ENCODE measurements around the gene PLXNA2.

The PLXNA2 gene

DNA sequence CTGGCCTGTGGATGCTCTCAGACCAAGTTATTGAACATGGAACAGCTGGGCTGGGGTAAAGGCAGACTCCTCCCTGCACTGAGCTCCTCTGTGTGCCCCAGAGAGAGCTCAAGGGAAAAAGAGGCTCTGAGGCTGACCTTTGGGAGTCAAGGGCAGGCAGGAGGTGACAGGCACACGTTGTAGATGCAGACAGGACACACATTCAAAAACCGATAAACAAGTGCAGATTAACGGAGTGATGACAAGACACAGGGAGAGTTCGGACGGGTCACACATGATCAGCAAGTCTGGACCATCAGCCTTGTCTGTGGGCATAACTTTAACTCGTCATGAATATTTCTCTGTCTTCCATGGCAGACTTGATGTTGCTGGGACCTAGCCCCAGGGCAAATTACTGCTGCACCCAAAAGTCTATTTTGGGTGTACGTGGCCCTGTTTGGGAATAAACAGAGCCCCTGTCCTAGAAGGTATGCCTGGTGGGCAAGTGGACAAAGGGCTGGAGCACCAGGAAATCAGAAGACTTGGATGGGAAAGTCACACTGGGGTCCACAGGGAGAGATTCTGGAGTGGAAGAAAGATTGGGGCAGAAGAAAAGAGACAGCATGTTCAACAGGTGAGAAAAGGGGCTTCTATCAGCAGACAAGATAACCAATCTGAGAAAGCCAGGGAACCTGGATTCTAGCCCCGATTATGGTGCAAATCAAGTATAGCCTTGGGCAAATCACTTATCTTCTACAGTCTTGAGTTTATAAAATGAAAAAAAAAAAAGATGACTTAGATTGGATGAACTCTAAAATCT, 74.9 kb downstream of the PLXNA2 start:
- TF ChIP-seq TAF1 (IDR thresholded peaks at IDR 0.05; ENCODE audit: borderline replicate concordance, insufficient read depth, low read length): no peak
- no peak for TF ChIP-seq SIN3A (IDR thresholded peaks at IDR 0.05; ENCODE audit: borderline replicate concordance, insufficient read depth, low read length)
- TF ChIP-seq POLR2AphosphoS5 (IDR thresholded peaks at IDR 0.05; ENCODE audit: low read depth, low read length): no peak
- TF ChIP-seq, protein P1, sequence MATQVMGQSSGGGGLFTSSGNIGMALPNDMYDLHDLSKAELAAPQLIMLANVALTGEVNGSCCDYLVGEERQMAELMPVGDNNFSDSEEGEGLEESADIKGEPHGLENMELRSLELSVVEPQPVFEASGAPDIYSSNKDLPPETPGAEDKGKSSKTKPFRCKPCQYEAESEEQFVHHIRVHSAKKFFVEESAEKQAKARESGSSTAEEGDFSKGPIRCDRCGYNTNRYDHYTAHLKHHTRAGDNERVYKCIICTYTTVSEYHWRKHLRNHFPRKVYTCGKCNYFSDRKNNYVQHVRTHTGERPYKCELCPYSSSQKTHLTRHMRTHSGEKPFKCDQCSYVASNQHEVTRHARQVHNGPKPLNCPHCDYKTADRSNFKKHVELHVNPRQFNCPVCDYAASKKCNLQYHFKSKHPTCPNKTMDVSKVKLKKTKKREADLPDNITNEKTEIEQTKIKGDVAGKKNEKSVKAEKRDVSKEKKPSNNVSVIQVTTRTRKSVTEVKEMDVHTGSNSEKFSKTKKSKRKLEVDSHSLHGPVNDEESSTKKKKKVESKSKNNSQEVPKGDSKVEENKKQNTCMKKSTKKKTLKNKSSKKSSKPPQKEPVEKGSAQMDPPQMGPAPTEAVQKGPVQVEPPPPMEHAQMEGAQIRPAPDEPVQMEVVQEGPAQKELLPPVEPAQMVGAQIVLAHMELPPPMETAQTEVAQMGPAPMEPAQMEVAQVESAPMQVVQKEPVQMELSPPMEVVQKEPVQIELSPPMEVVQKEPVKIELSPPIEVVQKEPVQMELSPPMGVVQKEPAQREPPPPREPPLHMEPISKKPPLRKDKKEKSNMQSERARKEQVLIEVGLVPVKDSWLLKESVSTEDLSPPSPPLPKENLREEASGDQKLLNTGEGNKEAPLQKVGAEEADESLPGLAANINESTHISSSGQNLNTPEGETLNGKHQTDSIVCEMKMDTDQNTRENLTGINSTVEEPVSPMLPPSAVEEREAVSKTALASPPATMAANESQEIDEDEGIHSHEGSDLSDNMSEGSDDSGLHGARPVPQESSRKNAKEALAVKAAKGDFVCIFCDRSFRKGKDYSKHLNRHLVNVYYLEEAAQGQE (IDR thresholded peaks at IDR 0.05; ENCODE audit: insufficient read depth in 1 of 2, low read depth in 2 of 2, low read length in 2 of 2): no peak
- TF ChIP-seq FOXP2 (optimal IDR thresholded peaks at IDR 0.05; ENCODE audit: borderline replicate concordance, extremely low read depth, extremely low read length, insufficient read depth): no peak

DNA sequence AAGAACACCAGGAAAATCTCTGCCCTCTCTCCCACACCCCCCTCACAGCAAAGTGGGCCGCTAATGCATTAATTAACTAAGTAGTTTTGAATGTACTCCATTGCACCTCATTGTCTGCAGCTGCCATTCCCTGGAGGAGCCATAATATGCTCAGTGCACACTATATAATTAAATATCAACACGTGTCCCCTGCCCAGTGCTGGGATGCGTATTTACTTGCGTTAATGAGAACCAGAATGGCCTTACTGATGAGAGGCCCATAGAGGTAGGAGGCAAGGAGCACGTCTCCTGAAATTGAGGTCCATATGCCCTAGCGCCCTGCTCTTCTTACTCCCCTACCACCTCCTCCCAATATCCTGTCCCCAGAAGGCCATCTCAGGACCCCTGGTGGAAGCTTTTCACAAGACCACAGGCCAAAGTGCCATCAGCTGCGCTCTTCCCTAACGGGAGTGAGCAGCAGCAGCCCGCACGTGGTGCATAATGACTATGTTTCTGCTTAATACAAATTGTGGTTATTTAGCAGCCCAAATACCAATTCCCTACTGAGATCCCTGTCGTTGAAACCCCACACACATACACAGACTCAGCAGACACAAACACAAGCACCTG, 76.8 kb downstream of the PLXNA2 start:
- TF ChIP-seq POLR2AphosphoS5 (IDR thresholded peaks at IDR 0.05; ENCODE audit: low read depth, low read length) (no peak), FOXP2 (optimal IDR thresholded peaks at IDR 0.05; ENCODE audit: borderline replicate concordance, extremely low read depth, extremely low read length, insufficient read depth) (no peak), SIN3A (IDR thresholded peaks at IDR 0.05; ENCODE audit: borderline replicate concordance, insufficient read depth, low read length) (no peak), TAF1 (IDR thresholded peaks at IDR 0.05; ENCODE audit: borderline replicate concordance, insufficient read depth, low read length) (no peak)
- TF ChIP-seq, protein P1 (IDR thresholded peaks at IDR 0.05; ENCODE audit: insufficient read depth in 1 of 2, low read depth in 2 of 2, low read length in 2 of 2): no peak

DNA sequence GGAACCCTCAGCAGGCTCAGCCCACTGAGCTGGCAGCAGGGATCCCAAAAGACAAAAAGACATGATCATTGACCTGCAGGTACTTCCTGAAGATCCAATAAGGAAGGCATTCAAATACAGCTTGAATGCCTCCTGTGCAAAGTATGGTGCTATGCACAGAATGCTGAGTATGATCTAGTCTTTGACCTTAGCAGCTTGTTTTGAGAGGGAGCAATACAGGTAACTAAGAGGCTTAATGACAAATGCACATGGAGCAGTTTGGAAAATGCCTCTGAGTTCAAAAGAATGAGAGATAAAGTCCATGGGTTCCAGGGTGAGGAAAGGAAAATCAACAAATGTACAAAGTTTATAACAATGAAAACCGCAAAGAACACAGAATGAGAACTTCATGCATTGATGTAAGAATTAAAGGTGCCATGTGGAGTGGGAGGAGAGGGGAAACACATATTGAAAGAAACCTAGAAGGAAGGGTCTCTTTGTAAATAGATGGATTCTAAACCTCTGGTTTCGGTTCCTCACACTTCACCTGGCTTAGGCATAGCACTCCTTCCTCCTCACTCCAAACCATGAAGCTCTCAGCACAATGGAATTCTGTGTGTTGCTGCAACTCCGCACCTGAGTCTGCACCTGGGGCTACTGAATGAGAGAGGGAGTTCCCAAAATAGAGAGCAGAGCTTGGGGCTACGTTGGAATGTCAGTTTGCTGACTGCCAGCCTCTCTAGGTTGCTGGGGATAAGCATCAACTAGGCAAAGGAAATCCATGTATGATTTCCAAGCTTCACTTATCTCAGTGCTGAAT, 77.6 kb downstream of the PLXNA2 start:
- TF ChIP-seq, protein P1 (IDR thresholded peaks at IDR 0.05; ENCODE audit: insufficient read depth in 1 of 2, low read depth in 2 of 2, low read length in 2 of 2): no peak
- TF ChIP-seq TAF1 (IDR thresholded peaks at IDR 0.05; ENCODE audit: borderline replicate concordance, insufficient read depth, low read length) (no peak), FOXP2 (optimal IDR thresholded peaks at IDR 0.05; ENCODE audit: borderline replicate concordance, extremely low read depth, extremely low read length, insufficient read depth) (no peak), POLR2AphosphoS5 (IDR thresholded peaks at IDR 0.05; ENCODE audit: low read depth, low read length) (no peak), SIN3A (IDR thresholded peaks at IDR 0.05; ENCODE audit: borderline replicate concordance, insufficient read depth, low read length) (no peak)

DNA sequence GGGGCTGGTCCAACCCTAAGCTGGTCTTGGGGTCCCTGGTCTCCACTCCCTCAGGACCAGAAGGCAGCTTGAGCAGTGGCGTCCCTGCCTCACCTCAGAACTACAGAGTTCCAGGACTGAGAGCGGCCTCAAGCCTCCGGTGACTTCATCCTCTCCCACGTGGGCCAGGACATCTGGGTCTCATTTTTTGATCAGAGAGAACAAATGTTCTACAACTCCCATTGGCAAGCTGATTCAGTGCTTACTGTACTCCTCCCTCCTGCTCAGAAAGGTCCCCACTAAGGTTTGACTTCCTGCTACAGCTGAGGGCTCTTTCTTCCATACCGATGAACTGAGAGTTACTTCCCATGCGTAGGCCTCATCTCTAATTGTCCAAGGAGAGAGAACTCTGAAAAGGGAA, 78.5 kb downstream of the PLXNA2 start:
- TF ChIP-seq, protein P1 (IDR thresholded peaks at IDR 0.05; ENCODE audit: insufficient read depth in 1 of 2, low read depth in 2 of 2, low read length in 2 of 2): no peak
- no peak for TF ChIP-seq TAF1 (IDR thresholded peaks at IDR 0.05; ENCODE audit: borderline replicate concordance, insufficient read depth, low read length)
- TF ChIP-seq FOXP2 (optimal IDR thresholded peaks at IDR 0.05; ENCODE audit: borderline replicate concordance, extremely low read depth, extremely low read length, insufficient read depth): no peak
- TF ChIP-seq POLR2AphosphoS5 (IDR thresholded peaks at IDR 0.05; ENCODE audit: low read depth, low read length): no peak
- TF ChIP-seq SIN3A (IDR thresholded peaks at IDR 0.05; ENCODE audit: borderline replicate concordance, insufficient read depth, low read length): no peak
